ENCODE results near the gene ATP10A. TPM values are rescaled to one million over a fixed set of nuclear protein-coding genes. Genes with fewer than 3 reads are reported as not detected.

ATP10A gene
- total and polyA plus RNA-seq, 12 donors = 0.67 to 31.8 (median 16.1) TPM

- Histone ChIP-seq H3K27me3 (no peaks in the 10 kb centered on the region), H3K4me1 (replicated peaks in 1 of 2) (no peaks in the 10 kb centered on the region), H3K9me3 (replicated peaks in 1 of 3) (no peaks in the 10 kb centered on the region), H3K36me3 (replicated peaks in 1 of 2) (no peaks in the 10 kb centered on the region), H3K4me3 (no peak overlapping the region), H3K27ac (no peak overlapping the region)
- TF ChIP-seq POLR2A (IDR thresholded peaks at IDR 0.05) (no peak), CTCF (IDR thresholded peaks at IDR 0.05) (no peak)
- no peak for DNase-seq
- intact Hi-C loops (cut with DNase I) = no loop called here
These were observed 8.3 kb upstream of the ATP10A start for GRCh38 chr15:25871403-25871802.

- no peaks in the 10 kb centered on the region for H3K9me3 ChIP-seq (replicated peaks in 1 of 3)
- H3K4me1 ChIP-seq (replicated peaks in 1 of 2) = no peaks in the 10 kb centered on the region
- H3K4me3 ChIP-seq = no peak overlapping the region
- H3K27ac ChIP-seq = no peak overlapping the region
- H3K36me3 ChIP-seq (replicated peaks in 1 of 2) = no peaks in the 10 kb centered on the region
- intact Hi-C loops (cut with DNase I) = no loop called here
- WGBS, 4 donors = 85 to 95% (median 91%) methylated on average over 2 of the region's 2 CpGs
- no peaks in the 10 kb centered on the region for H3K27me3 ChIP-seq
- no peak for TF ChIP-seq POLR2A (IDR thresholded peaks at IDR 0.05)
- no peak for TF ChIP-seq CTCF (IDR thresholded peaks at IDR 0.05)
- DNase-seq = no peak
These were observed 7.8 kb upstream of the ATP10A start for GRCh38 chr15:25870938-25871337.

- TF ChIP-seq POLR2A (IDR thresholded peaks at IDR 0.05) (no peak), CTCF (IDR thresholded peaks at IDR 0.05) (no peak)
- no peak overlapping the region for H3K4me3 ChIP-seq
- intact Hi-C loops (cut with DNase I) = loop anchor here in 1 of 2 donors (10.0 kb wide), 1 partner anchor 95 kb away; no protein-coding TSS in a partner anchor
- whole genome bisulfite sequencing, 4 donors = 64 to 73% (median 70%) methylated on average over 8 of the region's 8 CpGs
- no peak overlapping the region for H3K27ac ChIP-seq
- no peaks in the 10 kb centered on the region for H3K36me3 ChIP-seq (replicated peaks in 1 of 2)
- H3K27me3 ChIP-seq = no peaks in the 10 kb centered on the region
- no peaks in the 10 kb centered on the region for H3K9me3 ChIP-seq (replicated peaks in 1 of 3)
- DNase-seq = no peak
- no peaks in the 10 kb centered on the region for H3K4me1 ChIP-seq (replicated peaks in 1 of 2)
These were observed 6.6 kb upstream of the ATP10A start for GRCh38 chr15:25869701-25870100.

- Histone ChIP-seq H3K9me3 (replicated peaks in 1 of 3) (no peaks in the 10 kb centered on the region), H3K4me3 (no peak overlapping the region), H3K27ac (no peak overlapping the region), H3K4me1 (replicated peaks in 1 of 2) (no peaks in the 10 kb centered on the region), H3K27me3 (peaks cover 7% of the 10 kb centered on the region), H3K36me3 (replicated peaks in 1 of 2) (no peaks in the 10 kb centered on the region)
- intact Hi-C loops (cut with DNase I) = loop anchor here in 1 of 2 donors (10.0 kb wide), 1 partner anchor 92 kb away; no protein-coding TSS in a partner anchor
- WGBS, 4 donors = 91 to 95% (median 92%) methylated on average over 7 of the region's 7 CpGs
- DNase-seq = no peak
- no peak for TF ChIP-seq CTCF (IDR thresholded peaks at IDR 0.05)
- TF ChIP-seq POLR2A (IDR thresholded peaks at IDR 0.05) = no peak
These were observed 3.7 kb upstream of the ATP10A start for GRCh38 chr15:25866874-25867273.

All from adrenal gland (tissue), 12 donors.